Activated CD4-positive, alpha-beta T cell treated with anti-CD3 and anti-CD28 coated beads, Interleukin-10, Interleukin-2, amounts not matched to agents 100 ng/mL and 50 ng/mL, durations not matched to agents 16 hours and 8 hours (primary cell): ENCODE data around the gene CACNA2D2.

Experiments used
- DNase-seq: peaks from one replicate; pipeline ENCODE4 v3.0.0-alpha.2; 2020

CACNA2D2 gene

DNA sequence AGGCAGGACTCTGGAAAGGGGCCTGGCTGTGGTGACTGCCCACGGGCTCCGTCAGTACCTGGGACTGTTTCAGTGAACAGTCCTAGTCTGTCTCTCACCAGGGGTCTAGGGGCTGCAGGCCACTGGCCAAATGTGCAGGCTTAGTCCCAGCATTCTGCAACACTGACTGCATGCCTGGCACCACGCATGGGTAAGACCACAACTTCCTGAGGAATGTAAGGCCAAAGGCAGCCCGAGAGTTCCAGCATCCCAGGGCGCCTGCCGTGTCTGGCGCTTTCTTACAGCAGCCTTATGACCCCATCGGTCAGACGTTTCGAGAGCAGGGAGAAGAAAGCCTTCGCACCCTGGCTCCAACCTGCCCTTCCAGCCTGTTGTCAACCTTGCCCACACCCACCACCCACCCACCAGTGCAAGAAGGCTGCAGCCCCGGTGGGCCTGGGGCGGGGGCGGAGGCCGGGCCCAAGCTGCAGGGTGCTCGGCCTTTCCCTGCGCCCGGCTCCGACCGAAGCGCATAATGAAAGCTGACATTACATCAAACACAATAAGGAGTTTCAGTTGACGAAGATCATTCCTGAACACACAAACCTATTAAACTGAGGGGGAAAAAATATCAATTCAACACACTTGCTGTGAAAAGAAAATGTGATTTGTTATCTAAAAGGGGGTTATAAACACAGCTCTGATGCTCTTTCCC lies 114.6 kb downstream of the CACNA2D2 start:
- no peak for DNase-seq

DNA sequence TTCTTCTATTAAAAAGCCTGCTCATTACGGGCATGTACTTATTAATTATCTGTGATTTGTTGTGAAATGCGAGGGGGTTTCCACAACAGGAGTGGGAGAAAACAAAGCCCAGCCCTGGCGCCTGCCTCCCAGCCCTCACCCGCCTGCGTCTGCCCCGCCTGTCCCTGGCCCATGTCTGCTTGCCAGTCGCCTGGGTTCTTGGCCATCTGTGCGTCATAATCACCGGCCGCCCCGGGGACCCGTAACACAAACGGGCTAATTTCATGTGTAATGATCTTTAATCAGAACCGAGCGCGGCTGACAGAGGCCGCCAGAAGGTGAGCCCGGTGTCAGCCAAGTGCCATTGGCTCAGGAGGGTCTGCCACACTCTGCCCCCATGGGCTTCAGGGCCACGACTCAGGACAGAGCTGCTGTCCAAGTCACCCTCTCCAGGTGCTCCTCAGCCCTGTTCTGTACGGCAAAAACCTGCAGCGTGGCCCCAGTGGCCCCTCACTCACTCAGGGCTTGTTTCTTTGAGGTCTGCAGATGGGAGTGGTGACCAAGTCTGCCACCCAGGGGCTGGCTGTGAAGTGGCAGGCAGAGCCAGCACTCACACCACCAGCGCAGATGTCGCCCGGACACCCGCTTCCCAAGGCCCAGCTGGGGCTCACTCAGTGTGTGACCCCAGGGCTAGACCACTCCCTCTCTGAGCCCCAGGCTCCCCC lies 115.3 kb downstream of the CACNA2D2 start:
- DNase-seq, result no peak

DNA sequence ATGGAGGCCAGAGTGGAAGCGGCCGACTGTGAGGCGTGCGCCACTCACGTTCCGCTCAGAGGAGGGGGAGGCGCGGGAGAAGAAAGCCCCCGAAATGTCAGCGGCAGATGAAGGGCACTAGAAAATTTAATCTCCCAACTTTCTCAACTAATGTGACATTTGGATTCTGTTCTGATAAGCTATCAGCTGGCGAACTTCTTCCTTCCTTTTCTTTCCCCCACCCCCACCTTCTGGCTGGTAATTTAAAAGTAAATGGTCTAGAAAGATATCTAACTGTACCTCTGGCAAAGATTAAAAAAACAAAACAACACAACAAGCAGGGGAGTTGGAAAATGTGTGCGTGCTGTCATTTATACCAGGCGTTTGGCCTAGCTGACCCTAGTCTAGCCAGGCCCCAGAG lies 117.7 kb downstream of the CACNA2D2 start:
- no peak for DNase-seq

DNA sequence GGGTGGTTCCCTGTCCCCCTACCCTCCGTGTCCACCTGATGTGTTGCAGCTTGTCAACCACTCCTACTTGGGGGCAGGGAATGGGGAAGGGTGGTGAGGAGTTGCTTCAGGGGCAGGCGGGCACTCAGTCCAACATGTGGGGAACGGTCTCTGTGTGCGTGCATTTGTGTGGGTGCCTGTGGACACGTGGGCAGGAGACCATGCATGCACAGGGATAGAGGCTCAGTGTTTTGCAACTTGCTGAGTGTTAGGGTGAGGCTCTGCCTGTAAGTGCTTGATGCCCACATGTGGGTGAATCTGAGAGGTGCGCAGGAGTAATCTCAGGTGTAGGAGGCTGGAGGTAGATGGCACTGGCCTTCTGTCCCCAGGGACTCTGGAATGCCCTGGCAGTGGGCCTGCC lies 119.7 kb downstream of the CACNA2D2 start:
- DNase-seq, result no peak

DNA sequence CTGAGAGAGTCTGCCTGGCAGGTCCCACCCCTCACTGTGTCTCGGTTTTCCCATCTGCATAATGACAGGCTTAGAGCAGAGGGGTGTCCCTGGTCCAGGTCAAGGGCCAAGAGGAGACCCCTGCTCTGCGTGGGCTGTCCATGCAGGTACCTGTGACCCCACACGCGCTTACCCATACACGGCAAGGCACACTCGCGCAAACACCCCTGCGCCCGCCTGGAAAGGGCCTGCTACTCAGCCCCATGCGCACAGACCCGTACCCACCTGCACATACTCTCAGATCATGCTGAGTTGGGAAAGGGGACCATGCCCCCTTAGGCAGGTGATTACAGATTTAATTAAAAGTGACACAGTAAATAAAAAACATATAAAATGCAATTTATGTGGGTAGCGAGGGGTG lies 120.7 kb downstream of the CACNA2D2 start:
- DNase-seq, result no peak

DNA sequence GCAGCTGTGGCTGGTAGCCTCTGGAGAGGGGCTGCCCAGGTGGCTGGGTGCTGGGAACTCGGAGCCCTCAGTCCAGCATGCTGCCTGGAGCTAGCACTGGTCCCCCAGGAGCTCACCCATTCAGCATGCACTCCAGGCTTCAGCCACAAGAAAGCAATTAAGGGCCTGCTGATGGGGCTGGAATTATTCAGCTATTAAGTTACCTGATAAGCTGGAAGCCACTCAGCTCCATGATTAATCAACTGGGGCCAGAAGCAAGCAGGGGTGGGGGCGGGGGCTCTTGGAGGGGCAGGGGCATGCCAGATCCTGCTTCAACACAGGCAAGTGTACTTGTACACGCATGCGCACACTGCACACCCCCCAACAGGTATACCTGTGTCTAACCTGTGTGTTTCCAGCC lies 122.1 kb downstream of the CACNA2D2 start:
- no peak for DNase-seq

DNA sequence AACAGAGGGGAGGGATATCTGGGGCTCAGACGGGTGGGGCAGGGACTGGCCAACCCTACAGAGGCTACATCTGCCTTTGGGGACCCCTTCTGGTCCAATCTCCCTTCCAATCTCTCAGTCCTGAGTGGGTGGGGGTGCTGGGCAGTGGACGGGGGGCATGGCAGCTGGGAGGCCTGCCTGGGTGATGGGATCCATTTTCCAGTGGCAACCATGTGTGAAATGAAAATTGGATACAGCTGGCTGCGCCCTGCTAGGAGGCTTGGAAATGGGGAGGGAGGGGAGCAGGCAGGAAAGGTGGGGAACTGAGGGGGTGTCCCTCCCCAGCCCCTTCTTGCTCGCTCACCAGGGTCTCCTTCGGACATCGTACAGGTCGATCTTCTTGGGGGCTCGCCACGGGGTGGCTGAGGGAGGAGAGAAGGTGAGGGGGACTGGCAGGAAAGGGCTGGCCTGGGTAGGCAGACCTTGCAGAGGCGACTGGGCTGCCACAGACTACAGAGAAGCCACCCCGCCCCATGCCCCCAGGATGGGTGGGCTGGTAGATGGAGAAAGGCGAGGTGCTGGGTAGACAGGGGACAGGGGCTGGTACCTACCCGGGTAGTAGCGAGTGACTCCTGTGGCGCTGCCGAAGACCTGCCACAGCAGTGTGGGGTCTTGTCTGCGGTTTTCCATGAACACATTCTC lies 122.9 kb downstream of the CACNA2D2 start:
- DNase-seq, result no peak

DNA sequence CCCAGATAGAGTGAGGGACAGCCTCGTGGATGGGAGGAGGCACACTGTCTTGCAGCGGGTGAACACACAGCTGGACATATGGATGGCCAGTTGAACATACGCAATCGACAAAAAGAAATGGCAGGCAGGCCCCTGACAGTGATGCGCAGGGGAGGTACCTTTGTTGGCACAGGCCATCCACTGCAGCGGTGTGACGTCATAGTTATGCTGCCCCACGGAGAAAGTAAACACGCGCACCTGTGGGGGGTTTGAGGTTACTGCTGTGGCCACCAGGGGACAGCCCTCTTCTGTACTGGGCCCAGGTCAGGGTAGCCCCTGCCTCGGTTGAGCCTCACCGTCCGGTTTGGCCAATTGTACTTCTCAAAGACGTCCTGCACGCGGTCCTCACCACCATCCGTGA lies 124.7 kb downstream of the CACNA2D2 start:
- no peak for DNase-seq

DNA sequence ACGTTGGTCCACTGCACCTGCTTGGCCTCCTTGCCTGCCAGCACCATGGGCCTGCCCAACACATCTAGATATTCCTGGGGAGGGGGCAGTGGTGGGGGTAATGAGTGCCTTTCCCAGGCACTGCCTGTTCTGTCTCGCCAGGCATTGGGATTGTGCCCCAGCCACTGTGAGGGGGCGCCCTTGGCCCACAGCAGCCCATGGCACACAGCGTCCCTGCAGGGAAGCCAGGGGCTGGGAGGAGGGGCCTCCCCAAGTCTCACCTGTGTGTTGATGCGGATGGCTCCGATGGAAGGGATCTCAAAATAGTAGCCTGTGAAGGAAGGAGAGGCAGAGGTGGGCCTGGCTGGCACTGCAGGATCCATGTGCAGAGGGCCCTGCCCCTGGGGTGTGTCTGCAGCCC lies 125.4 kb downstream of the CACNA2D2 start:
- DNase-seq, result no peak

DNA sequence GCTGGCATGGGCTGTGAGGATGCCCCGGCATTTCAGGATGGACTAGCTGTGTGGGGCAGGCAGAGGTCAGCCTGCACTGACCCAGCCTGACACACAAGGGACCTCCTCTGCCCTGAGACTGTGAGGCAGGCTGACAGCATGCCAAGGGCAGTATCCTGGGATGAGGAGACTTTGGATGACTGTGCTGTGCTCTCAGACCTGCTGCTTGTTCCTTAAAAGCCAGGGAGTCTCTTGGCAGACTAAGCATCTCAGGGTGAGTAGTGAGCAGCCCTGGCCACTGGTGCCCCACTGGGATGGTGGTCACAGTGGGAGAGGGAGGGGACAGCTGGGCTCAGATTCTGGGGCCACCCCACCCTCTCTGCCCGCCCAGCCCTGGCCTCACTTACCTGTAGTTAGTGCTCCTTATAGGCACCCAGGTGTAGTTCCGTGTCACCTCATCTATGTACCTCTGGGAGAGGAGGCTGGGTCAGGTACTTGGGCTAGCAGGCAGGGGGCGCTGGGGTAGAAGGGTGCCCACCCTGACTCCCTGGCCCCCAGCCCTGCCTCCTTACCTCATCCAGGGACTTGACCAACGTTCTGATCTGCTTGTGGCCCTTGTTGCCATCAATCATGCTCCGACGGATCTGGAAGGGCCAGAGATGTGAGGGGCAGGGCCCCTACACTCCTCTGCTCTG lies 128.0 kb downstream of the CACNA2D2 start:
- DNase-seq, result no peak

DNA sequence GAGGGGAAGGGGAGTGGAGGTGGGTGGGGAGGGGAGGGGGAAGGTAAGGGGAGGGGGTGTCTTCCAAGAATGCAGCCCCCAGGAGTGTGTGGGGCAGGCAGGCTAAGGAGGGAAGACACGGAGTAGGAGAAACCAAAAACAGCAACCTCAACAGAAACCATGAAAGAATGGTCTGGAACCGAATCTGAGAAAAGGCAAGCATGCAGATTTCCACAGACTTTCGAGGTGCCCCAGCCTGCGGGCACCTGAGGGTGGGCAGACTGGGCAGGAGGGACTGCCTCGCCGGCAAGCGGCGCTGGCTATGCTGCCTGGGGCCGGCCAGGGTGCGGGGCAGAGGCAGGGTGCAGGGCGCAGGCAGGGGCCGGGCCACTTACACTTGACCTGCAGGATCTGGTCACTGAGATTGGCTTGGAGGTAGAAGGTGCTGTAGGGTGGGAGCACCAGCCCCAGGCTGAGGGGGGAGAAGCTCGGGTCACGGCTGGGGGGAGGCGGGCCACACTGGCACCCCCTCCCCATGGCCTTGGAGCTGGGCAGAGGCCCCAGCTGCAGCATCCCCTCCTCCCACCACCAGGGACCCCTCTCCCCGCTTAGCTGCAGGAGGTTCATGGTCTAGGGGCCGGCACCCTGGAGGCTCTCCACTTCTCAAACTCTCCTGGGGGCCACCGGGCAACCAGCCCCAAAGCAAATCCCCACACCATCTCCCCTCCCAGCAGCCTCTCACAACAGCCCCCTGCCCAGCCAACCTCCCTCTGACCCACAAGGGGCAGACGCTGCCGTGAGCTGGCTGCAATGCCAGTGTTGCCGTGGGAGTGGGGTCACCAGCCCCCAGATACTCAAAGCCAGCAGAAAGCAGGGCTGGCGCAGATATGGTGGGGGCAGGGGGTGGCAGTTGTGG lies 128.8 kb downstream of the CACNA2D2 start:
- no peak for DNase-seq

DNA sequence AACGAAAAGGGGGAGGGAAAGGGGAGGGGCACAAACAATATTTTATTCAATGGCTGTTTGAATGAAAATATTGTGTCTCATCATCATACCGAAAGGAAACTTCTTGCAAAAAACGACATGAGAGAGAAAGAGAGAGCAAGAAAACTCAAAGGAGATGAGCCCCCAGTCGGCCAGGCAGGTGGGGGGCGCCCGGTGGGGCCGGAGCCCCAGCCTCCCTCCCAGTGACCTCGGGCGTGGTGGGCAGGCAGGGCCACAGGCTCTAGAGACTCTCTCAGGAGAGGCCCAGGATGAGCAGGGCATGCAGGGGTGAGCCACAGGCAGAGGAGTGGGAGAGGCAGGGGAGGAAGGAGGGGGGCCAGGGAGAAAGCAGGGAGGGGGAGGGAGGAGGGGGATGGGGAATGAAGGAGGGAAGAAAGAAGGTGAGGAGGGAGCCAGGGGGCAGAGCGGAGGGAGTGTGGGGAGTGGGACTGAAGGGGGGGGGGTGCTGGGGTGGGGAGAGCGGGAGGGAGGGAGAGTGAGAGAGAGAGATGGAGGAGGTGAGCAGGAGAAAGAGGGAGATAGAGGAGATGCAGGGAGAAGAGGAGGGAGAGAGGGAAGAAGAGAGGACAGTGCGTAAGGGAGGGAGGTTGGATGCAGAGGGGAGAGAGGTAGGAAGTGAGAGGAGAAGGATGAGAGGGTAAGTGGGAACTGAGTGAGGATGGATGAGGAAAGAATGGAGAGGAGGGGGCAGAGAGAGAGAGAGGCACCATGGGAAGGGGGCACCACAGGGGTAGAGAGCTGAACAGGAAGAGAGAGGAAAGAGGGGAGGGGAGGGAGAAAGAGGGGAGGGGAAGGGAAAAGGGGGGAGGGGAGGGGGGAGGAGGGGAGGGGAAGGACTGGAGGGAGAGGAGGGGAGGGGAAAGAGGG lies 130.0 kb downstream of the CACNA2D2 start:
- DNase-seq, result no peak

DNA sequence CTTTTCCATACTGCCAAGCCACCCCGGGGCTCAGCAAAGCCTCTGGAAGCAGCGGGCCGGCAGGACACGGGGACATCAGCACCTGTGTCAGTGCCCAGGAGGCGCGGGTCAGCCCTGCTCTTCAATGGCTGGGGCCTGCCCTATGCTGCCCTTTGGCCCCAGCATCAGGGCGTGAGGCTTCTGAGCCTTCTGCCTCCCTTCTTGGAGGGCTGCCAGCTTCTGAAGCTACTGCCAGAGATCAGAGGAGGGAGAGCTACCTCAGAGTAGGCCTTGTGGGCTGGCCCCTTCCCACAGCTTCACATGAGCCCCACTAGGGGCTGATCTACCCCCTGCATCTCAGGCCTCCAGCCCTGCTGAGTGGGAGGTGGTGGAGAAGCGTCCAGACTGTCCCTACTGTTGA lies 131.1 kb downstream of the CACNA2D2 start:
- no peak for DNase-seq

DNA sequence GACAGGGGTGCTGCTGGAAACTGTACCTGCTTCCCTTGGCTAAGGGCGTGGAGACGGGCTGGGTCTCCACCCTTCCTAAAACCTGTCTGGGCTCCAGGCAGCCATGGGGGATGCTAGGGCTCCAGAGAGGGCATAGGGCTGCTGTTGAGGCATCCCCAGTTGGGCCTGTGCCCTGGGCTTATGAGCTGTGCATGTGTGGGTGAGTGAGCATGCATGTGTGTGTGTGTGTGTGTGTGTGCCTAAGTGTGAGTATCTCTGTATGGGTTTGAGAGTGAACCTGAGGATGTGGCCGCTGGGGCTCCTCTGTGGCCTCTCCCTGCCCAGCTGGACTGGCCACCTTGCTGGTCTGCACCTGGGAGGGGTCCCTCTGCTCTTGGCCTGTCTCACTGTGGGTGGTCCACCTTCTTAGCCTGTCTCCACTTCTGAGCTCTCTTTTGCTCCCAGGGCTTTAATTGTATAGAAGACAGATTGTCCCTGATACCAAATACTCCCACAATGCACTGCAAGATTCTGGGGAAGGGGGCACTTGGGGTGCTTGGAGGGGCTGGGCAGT lies 132.2 kb downstream of the CACNA2D2 start:
- DNase-seq, result no peak

DNA sequence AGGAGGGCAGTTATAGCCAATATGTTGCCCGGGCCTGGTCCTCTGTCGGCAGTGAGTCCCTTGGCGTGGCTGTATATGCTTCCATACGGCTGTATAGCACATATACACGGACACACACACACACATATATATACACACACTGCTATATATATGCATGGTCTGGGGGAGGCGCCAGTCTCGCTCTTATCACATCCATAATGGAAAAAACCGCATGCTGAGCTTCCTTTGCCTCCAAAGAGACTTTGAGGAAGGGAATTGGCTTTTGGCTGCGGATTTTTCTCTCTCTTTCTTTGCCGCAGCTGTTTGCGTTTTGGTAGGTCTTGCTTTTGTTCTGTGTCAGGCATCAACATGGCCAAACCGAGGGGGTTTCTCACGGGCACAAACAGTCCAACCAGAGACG lies 132.8 kb downstream of the CACNA2D2 start:
- DNase-seq, result no peak

DNA sequence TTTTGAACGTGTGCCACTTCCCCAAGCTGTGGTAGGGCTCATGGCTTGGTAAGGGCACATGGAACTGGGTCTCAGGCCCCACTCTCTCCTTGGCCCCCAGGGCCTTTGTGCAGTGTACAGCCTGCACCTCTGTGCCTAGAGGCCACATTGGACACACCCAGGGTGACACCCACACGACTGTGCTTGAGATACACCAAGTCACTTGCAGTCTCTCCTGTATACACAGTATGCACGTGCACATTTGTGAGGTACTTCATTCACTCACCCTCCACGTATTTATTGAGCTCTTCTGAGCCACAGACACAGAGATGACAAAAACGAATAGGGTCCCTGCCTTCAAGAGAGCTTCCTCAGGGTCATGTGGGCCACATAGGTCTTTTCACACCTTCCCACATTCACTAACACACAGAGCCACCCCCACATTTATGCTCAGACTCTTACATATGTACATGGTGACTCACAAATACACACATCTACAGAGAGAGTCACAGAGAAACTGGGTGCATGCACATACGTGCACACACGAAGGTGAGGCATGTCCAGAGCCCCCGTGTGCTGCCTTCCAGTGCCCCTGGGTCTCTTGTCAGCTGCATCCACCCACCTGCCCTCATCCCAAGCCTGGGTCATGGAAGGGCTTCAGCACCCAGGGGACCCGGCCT lies 134.3 kb downstream of the CACNA2D2 start:
- no peak for DNase-seq

DNA sequence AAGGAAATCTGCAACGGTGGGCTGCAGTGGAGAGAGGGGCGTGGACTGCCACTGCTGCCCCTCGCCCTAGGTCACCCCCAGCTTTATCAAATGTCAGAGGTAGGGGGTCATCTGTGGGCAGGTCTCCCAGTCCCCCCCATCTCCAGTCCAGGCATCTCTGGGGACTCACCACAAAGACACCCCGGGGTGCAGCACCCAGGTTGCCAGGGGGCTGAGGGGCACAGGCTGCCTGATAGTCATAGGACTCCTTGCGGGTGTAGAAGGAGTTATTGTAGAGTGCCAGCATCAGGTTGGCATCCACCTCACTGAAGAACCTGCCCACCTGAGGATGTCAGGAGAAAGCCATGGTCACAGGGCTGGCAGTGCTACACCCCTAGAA lies 137.6 kb downstream of the CACNA2D2 start:
- DNase-seq, result no peak

DNA sequence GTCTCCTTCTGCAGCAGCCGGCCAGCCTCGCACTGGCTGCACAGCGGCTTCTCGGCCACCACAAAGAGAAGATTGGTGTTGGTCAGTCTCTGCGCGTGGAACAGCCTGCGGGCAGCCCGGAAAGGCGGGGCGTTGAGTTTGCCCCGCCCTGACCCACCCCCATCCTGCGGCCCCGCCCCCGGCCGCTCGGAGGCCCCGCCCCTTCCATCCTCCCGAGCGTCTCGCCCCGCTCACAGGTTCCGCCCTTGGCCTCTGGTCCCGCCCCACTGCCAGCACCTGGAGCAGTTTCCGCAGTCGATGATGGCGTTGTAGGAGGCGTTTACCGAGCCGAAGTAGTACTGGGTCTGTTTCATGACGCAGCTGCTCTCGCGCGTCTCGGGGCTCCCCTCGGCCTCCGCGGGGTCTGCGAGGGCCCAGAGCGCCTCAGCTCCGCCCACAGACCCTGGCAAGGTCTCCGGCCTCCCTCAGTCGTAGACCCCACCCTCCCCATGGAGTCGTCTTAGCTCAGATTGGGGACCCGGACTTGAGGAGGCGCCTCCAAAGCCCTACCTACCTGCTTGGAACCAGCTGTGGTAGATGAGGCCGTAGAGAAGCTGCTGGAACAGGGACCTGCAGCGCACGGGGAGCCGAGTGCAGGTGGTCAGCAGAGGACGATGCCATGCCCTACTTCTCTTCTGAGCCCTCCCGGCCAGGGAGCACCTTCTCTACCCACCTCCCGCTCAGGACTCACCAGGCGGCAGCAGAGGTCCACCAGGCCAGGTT lies 138.2 kb downstream of the CACNA2D2 start:
- DNase-seq, result peak; percentile 95

DNA sequence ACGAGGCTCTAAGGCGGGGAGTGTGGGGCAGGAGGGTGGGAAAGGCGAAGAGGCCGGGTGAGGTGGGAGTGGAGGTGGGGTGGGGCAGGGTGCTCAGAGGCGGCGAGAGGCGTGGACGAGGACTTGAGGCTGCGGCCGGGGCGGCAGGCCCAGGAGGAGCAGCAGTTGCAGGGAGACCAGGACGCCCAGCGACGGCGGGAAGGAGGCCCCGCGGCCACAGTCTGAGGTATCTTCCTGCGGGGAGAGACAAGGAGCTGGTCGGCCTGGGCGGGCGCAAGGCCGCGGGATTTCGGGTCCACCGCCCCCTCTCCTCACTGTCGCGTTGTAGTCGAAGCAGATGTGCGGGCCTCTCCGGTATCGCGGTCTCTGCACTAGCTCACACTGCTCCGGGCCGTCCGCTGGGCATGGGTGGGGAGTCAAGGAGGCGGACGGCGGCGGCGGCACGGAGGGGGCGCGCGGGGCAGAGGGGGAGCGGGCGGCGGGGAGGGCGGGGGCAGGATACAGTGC lies 138.8 kb downstream of the CACNA2D2 start:
- no peak for DNase-seq

DNA sequence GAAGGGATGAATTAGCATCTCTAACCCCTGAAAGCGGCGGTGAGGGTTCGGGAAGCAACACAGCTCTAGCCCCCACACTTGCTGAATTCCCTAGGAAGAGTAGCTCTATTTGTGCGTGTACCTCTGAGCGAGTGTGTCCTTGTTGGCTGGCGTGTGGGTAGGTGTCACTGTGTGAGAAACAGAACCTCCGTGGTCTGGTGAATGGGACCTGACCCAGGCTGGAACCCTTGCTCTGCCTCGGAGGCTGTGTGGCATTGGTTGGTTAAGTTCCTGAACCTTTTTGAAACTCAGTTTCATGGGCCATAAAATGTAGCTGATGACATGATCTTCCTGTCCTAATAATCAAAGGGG lies 143.7 kb downstream of the CACNA2D2 start:
- DNase-seq, result no peak
